Measurements from ENCODE around the gene GNGT2.

Gene GNGT2

DNA sequence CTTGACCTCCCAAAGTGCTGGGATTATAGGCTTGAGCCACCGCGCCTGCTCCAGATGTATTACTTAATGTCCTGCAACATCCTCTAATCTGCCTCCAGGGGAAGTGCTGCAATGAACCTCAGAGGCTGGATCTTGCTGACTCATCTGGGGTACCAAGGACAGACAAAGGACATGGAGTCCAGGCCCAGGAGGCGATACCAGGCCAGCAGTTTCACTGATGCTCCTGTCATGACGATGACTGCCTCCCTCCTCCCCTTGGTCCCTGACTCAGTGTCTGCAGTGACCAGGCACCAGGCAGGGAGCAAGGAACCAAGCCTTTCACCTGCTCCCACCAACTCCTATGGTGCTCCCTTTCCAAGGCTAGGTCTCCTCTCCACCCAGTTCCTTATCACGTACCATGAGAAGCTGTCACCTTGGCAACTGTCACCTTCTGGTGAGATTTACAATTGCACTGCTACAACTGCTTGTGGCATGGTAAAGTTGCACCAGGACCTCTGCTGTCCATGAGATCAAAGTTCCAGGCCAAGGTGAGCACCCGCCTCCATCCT lies 41.8 kb upstream of the GNGT2 start:
- no peak for TF ChIP-seq EP300 (IDR thresholded peaks at IDR 0.05; ENCODE audit: borderline replicate concordance)
- no peak for TF ChIP-seq EGR1 (IDR thresholded peaks at IDR 0.05)
- no peak for TF ChIP-seq REST (IDR thresholded peaks at IDR 0.05; ENCODE audit: low read depth)

DNA sequence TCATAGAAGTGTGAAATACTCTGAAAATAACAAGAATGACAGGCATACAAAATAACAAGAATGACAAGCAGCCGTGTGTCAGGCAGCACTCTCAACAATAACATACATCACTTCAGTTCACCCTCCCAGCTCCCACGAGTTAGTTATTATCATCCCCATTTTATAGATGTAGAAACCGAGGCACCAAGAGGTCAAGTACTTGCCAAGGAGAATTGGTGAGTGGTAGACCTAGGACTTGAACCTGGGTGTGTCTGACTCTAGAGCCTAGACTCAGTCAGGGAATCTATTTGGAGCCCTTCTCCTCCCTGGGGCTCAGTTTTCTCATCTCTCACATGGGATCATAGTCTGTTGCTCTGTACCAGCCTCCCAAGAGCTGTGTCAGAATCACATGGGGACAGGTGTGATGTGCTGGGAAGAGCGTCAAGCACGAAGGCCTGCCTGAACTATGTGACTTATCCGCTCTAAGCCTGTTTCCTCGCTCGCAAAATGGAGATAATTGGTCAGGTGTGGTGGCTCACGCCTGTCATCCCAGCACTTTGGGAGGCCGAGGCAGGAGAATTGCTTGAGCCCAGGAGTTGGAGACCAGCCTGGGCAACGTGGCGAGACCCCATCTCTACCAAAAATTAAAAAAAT lies 39.6 kb upstream of the GNGT2 start:
- TF ChIP-seq MAX (IDR thresholded peaks at IDR 0.05) (peak; percentile 16; the same call in 1 of the 2 replicates), REST (IDR thresholded peaks at IDR 0.05; ENCODE audit: low read depth) (no peak)

DNA sequence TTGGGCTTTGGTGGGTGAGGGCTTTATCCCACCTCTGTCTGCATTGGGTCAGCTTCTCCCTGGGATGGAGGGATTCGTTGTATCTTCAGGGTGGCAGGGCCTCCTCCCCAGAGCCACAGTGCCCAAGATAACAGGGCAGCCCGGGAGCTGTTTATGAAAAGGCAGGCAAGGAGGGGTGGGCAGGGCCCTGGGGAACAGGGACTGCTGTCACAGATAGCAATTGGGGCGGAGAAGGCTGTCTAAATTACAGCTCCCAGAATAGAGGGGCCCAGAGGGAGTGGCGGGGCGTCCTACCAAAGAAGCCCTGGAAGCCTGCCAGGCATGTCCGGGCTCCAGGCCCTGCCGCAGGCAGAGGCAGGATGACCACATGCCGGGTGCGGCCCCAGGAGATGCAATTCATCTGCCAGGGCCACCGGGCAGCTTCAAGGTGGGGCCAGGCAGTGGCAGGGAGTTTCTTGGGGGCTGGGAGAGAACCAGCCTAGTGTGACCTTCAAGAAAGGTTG lies 39.0 kb upstream of the GNGT2 start:
- no peak for TF ChIP-seq RAD21 (IDR thresholded peaks at IDR 0.05; ENCODE audit: low read depth)
- no peak for TF ChIP-seq EGR1 (IDR thresholded peaks at IDR 0.05)
- peak; percentile 66; the same call in 1 of the 2 replicates for TF ChIP-seq FOXM1 (IDR thresholded peaks at IDR 0.05; ENCODE audit: borderline replicate concordance, low read depth)
- TF ChIP-seq MAX (IDR thresholded peaks at IDR 0.05), result peak; percentile 60; the same call in 1 of the 2 replicates
- TF ChIP-seq EP300 (IDR thresholded peaks at IDR 0.05; ENCODE audit: borderline replicate concordance), result peak; percentile 83; the same call in 1 of the 2 replicates
- peak; percentile 68 for TF ChIP-seq TEAD4 (IDR thresholded peaks at IDR 0.05)
- TF ChIP-seq CREB1 (IDR thresholded peaks at IDR 0.05; ENCODE audit: low read depth), result no peak
- no peak for TF ChIP-seq CEBPB (IDR thresholded peaks at IDR 0.05)
- TF ChIP-seq REST (IDR thresholded peaks at IDR 0.05; ENCODE audit: low read depth), result no peak
- TF ChIP-seq YY1 (IDR thresholded peaks at IDR 0.05; ENCODE audit: low read depth), result peak; percentile 57; the same call in 1 of the 2 replicates
- peak; percentile 90 for TF ChIP-seq TCF12 (IDR thresholded peaks at IDR 0.05; ENCODE audit: low read depth)
- TF ChIP-seq ZBTB7A (IDR thresholded peaks at IDR 0.05; ENCODE audit: low read depth), result peak; percentile 80; the same call in 1 of the 2 replicates
- peak; percentile 92 for TF ChIP-seq NFIC (IDR thresholded peaks at IDR 0.05)
- peak; percentile 37 for TF ChIP-seq USF1 (IDR thresholded peaks at IDR 0.05)
- TF ChIP-seq TAF1 (IDR thresholded peaks at IDR 0.05; ENCODE audit: low read depth), result no peak

GRCh38 chr17:49247944-49248343 lies 37.6 kb upstream of the GNGT2 start:
- no peak for TF ChIP-seq MAX (IDR thresholded peaks at IDR 0.05)
- no peak for TF ChIP-seq CEBPB (IDR thresholded peaks at IDR 0.05)
- TF ChIP-seq TEAD4 (IDR thresholded peaks at IDR 0.05), result no peak
- TF ChIP-seq USF1 (IDR thresholded peaks at IDR 0.05), result no peak
- no peak for TF ChIP-seq YY1 (IDR thresholded peaks at IDR 0.05; ENCODE audit: low read depth)
- TF ChIP-seq RAD21 (IDR thresholded peaks at IDR 0.05; ENCODE audit: low read depth), result no peak
- no peak for TF ChIP-seq EGR1 (IDR thresholded peaks at IDR 0.05)
- no peak for TF ChIP-seq FOXM1 (IDR thresholded peaks at IDR 0.05; ENCODE audit: borderline replicate concordance, low read depth)
- no peak for TF ChIP-seq NFIC (IDR thresholded peaks at IDR 0.05)
- no peak for TF ChIP-seq CREB1 (IDR thresholded peaks at IDR 0.05; ENCODE audit: low read depth)
- TF ChIP-seq ZBTB7A (IDR thresholded peaks at IDR 0.05; ENCODE audit: low read depth), result no peak
- TF ChIP-seq TAF1 (IDR thresholded peaks at IDR 0.05; ENCODE audit: low read depth), result no peak
- TF ChIP-seq REST (IDR thresholded peaks at IDR 0.05; ENCODE audit: low read depth), result no peak
- no peak for TF ChIP-seq EP300 (IDR thresholded peaks at IDR 0.05; ENCODE audit: borderline replicate concordance)
